BLaER1 treated with 17β-estradiol and CSF1 and Interleukin-3, amounts not matched to agents 10 nM and 100 nM (cell line): ENCODE measurements around the gene AGAP1.
"Not testable (repeated sequence)": the region's sequence is repeated elsewhere in the genome, so short reads cannot be mapped to it uniquely, and the experiment has no call there.

ENCODE experiments used
- H3K27ac ChIP-seq, 11 experiments: shearing (Covaris generic); formaldehyde crosslinking; 2 replicates each; pipeline ENCODE4 v1.8.1; 2022
- H3K27me3 ChIP-seq, 11 experiments: shearing (Covaris generic); formaldehyde crosslinking; 2 replicates each; pipeline ENCODE4 v1.8.1; 2022
- H3K36me3 ChIP-seq, 11 experiments: shearing (Covaris generic); formaldehyde crosslinking; 2 replicates each; pipeline ENCODE4 v1.8.1; 2022
- H3K4me1 ChIP-seq, 10 experiments: shearing (Covaris generic); formaldehyde crosslinking; 2 replicates each; pipeline ENCODE4 v1.8.1; 2022
- H3K4me2 ChIP-seq, 11 experiments: shearing (Covaris generic); formaldehyde crosslinking; 2 replicates each; pipeline ENCODE4 v1.8.1; 2022
- H3K4me3 ChIP-seq, 10 experiments: shearing (Covaris generic); formaldehyde crosslinking; 2 replicates each; pipeline ENCODE4 v1.8.1; 2022
- H3K9ac ChIP-seq, 11 experiments: shearing (Covaris generic); formaldehyde crosslinking; 2 replicates each; pipeline ENCODE4 v1.8.1; 2022
- H3K9me3 ChIP-seq, 11 experiments: shearing (Covaris generic); formaldehyde crosslinking; replicated peaks in 1 of 11; 2 replicates each; pipeline ENCODE4 v1.8.1; 2022
- H4K20me1 ChIP-seq, 11 experiments: shearing (Covaris generic); formaldehyde crosslinking; 2 replicates each; pipeline ENCODE4 v1.8.1; 2022
- Cebpa-rat ChIP-seq, 11 experiments: shearing (Covaris generic); IDR thresholded peaks; 2 replicates each; pipeline ENCODE4 v1.8.1; 2022

Gene AGAP1

DNA sequence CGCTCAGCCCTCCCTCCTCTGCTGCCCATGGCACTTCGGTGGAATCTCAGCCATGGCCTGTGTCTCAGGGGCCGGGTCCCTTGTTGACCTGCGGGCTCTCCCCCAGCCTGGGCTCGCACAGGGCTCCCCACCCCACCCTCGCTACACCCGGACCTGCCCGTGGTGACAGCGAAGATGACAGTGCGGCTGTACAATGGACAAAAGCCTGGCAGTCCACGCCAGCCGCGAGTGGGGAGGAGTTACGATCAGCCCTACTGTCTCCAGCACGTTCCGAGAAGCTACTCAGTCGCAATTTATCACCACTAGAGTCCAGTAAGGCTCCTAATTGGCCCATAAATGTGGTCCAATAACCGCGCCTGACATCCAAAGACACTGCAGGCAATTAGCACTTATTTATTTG, 642.7 kb downstream of the AGAP1 start:
- no peaks in the 10 kb centered on the region for H3K27me3 ChIP-seq
- no peaks in the 10 kb centered on the region for H4K20me1 ChIP-seq
- peaks cover 0 to 19% (median 4%) of the 10 kb centered on the region in 11 experiments; a peak in 7 of 22 replicates for H3K36me3 ChIP-seq
- peaks cover 0 to 5% (median 0%) of the 10 kb centered on the region in 11 experiments; a peak in 2 of 22 replicates for H3K9me3 ChIP-seq
- no peak for TF ChIP-seq Cebpa-rat (IDR thresholded peaks at IDR 0.05)
- no peak overlapping the region for H3K4me3 ChIP-seq
- H3K4me2 ChIP-seq, result no peak overlapping the region
- H3K9ac ChIP-seq, result no peak overlapping the region
- H3K4me1 ChIP-seq, result peaks cover 0 to 8% (median 0%) of the 10 kb centered on the region in 10 experiments; a peak in 1 of 20 replicates
- H3K27ac ChIP-seq, result no peak overlapping the region

DNA sequence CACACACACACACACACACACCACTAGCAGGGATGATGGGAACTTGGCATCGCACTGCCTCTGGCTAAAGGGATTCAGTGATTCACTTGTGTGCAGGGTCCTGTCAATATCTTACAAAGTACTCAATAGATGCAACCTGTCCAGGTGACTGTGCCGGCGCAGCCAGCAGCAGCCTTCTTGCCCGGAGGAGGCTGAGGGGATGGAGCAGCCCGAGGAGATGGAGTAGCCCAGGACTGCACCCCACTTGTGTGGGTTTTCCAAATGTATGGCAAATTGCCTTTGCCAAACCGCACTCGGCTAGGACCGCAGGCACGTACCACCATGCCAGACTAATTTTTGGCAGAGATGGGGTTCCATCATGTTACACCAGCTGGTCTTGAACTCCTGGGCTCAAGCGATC, 643.2 kb downstream of the AGAP1 start:
- no peak for TF ChIP-seq Cebpa-rat (IDR thresholded peaks at IDR 0.05)
- Histone ChIP-seq H3K4me1 (peaks cover 0 to 8% (median 0%) of the 10 kb centered on the region in 10 experiments; a peak in 1 of 20 replicates), H4K20me1 (no peaks in the 10 kb centered on the region), H3K27me3 (no peaks in the 10 kb centered on the region), H3K4me2 (no peak overlapping the region), H3K9ac (no peak overlapping the region), H3K9me3 (peaks cover 0 to 7% (median 0%) of the 10 kb centered on the region in 11 experiments; a peak in 2 of 22 replicates), H3K4me3 (no peak overlapping the region), H3K27ac (no peak overlapping the region), H3K36me3 (peaks cover 0 to 14% (median 2%) of the 10 kb centered on the region in 11 experiments; a peak in 6 of 22 replicates)

DNA sequence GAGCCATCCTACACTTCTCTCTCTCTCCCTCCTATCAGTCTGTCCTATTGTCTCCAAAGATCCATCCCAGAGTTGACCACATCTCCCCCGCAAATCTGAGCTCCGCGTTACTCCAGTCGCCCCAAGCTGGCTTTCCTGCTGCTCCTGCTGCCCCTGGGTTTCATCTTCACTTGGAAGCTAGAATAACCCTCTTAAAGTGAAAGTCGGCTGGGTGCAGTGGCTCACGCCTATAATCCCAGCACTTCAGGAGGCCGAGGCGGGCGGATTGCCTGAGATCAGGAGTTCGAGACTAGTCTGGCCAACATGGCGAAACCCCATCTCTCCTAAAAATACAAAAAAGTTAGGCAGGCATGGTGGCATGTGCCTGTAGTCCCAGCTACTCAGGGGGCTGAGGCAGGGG, 647.8 kb downstream of the AGAP1 start:
- 0 out of 22 replicates have a peak overlapping the region, but pooled peaks of 1 of the 11 experiments have one; percentile 5 for H3K4me2 ChIP-seq
- not testable (repeated sequence) for H3K9me3 ChIP-seq, H4K20me1 ChIP-seq, H3K27ac ChIP-seq, H3K4me1 ChIP-seq, H3K9ac ChIP-seq, H3K27me3 ChIP-seq, H3K36me3 ChIP-seq, H3K4me3 ChIP-seq

DNA sequence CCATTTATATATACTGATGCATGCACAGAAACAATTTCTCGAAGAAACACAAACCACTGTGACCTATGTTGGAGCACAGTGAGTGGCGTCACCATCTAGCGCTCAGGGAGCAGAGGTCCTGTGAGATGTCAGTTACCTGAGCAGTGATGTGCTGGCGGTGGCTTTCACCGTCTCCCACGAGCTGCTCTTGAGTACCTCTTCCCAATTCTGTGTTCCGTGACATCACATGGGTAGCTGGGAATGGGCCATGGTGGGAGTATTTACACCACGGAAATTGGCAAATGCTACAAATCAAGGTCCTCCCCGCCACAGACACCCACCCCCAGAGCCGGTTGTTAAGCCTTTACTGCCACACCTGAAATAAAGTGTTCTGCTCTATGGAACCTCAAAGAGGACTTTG, 650.0 kb downstream of the AGAP1 start:
- Histone ChIP-seq H3K27me3 (no peaks in the 10 kb centered on the region), H3K4me3 (no peak overlapping the region), H3K9ac (no peak overlapping the region), H4K20me1 (no peaks in the 10 kb centered on the region), H3K9me3 (peaks cover 0 to 7% (median 0%) of the 10 kb centered on the region in 11 experiments; a peak in 2 of 22 replicates), H3K36me3 (no peaks in the 10 kb centered on the region), H3K4me1 (peaks cover 0 to 10% (median 7%) of the 10 kb centered on the region in 10 experiments; a peak in 14 of 20 replicates), H3K27ac (no peak overlapping the region), H3K4me2 (no peak overlapping the region)
- TF ChIP-seq Cebpa-rat (IDR thresholded peaks at IDR 0.05), result no peak

DNA sequence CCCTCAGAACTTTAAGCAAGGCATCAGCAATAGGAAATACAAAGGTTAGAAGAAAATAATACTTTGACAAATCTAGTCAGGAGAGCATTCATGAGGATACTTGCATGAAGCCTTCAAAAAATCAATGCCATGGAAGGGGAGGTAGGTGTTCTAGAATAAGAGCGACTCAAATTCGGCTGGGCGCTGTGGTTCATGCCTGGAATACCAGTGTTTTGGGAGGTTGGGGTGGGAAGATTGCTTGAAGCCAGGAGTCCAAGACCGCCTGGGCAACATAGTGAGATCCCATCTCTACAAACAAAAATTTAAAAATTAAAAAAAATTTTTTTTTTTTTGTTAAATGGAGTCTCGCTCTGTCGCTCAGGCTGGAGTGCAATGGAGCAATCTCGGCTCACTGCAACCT, 652.6 kb downstream of the AGAP1 start:
- no peak overlapping the region for H3K27ac ChIP-seq
- no peak overlapping the region for H3K4me2 ChIP-seq
- peaks cover 6 to 16% (median 12%) of the 10 kb centered on the region in 11 experiments; a peak in 20 of 22 replicates for H3K9me3 ChIP-seq
- H3K36me3 ChIP-seq, result no peaks in the 10 kb centered on the region
- no peak overlapping the region for H3K4me3 ChIP-seq
- no peak for TF ChIP-seq Cebpa-rat (IDR thresholded peaks at IDR 0.05)
- no peaks in the 10 kb centered on the region for H3K27me3 ChIP-seq
- H3K4me1 ChIP-seq, result peaks cover 0 to 10% (median 7%) of the 10 kb centered on the region in 10 experiments; a peak in 14 of 20 replicates
- H3K9ac ChIP-seq, result no peak overlapping the region
- no peaks in the 10 kb centered on the region for H4K20me1 ChIP-seq

DNA sequence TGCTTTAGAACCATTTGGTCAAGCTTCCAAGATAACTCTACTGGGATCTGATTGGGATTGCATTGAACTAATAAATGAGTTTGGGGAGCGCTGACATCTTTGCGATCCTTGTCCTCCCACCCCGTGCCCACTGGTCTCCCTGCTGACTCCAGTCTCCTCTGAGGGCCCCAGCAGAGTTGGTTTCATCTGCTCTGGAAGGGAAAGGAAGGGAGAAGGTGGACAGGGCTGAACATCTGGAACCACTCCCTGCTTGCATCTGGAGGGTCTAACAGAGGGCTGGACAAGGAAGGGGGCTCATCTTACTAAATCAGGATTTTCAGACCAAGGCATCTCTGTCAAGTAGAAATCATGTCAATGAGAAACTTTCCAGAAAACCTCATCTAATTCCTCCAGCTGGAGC, 661.6 kb downstream of the AGAP1 start:
- no peaks in the 10 kb centered on the region for H3K4me1 ChIP-seq
- H3K27ac ChIP-seq, result no peak overlapping the region
- peaks cover 0 to 20% (median 0%) of the 10 kb centered on the region in 11 experiments; a peak in 4 of 22 replicates for H4K20me1 ChIP-seq
- no peaks in the 10 kb centered on the region for H3K36me3 ChIP-seq
- TF ChIP-seq Cebpa-rat (IDR thresholded peaks at IDR 0.05), result no peak
- peaks cover 30 to 48% (median 41%) of the 10 kb centered on the region in 11 experiments for H3K27me3 ChIP-seq
- H3K4me2 ChIP-seq, result no peak overlapping the region
- H3K9ac ChIP-seq, result no peak overlapping the region
- peaks cover 23 to 39% (median 36%) of the 10 kb centered on the region in 11 experiments for H3K9me3 ChIP-seq
- no peak overlapping the region for H3K4me3 ChIP-seq

DNA sequence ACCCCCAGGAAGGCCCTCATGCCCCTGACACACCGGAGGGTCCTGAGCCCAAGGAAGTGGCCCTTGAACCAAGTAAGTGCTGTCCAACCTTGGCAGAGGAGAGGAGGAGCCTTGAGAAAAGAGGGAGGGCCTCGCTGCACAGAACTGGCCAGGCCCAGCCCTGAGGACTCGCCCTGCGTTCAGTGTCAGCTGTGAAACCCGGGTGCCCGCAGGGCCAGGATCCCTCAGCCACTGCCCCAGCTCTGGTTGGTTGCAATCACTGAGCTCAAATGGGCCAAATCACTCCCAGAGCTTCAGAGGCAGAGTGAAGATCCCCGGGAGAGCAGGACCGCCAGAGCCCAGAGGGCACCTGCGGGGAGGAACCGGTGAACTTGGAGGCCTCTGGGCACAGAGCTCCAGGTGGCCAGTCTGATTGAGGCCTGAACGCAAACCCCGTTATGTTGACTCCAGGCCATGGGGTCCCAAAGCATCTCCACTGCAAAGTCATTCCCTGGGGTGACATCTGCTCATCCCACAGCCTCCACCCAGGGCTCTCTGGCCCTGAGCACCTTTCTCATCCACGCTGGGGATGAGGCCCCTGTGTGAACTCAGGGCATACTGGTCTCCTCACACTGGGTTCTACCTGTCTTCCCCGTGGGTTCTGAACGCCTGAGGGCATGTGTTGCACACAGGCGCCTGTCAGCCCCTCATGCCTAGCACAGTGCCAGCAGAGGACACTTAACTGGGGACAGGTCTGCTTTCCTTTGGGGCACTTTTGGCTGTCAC, 662.4 kb downstream of the AGAP1 start:
- H3K27me3 ChIP-seq, result peaks cover 39 to 57% (median 50%) of the 10 kb centered on the region in 11 experiments

DNA sequence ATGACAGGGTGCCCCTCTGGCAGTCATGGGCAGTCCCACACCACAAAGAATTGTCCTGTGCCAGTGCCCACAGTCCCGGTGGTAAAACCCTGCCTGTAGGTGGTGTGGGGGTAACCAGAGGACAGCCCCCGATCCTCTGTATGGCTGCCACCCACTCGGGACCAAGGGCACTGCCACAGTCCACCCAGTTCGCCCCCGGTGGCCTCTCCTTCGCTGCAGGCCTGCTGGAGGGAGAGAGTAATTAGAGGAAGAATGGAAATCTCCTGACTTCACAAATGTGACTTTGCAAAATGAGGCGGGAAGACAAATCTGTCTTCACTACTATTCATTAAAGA, 663.0 kb downstream of the AGAP1 start:
- Histone ChIP-seq H3K9ac (no peak overlapping the region), H3K4me1 (peaks cover 0 to 4% (median under 1%) of the 10 kb centered on the region in 10 experiments; a peak in 8 of 20 replicates), H3K27ac (no peak overlapping the region), H3K4me3 (no peak overlapping the region), H4K20me1 (peaks cover 0 to 34% (median 7%) of the 10 kb centered on the region in 11 experiments; a peak in 15 of 22 replicates), H3K4me2 (no peak overlapping the region), H3K9me3 (peaks cover 16 to 26% (median 22%) of the 10 kb centered on the region in 11 experiments), H3K27me3 (peaks cover 45 to 62% (median 55%) of the 10 kb centered on the region in 11 experiments), H3K36me3 (no peaks in the 10 kb centered on the region)
- TF ChIP-seq Cebpa-rat (IDR thresholded peaks at IDR 0.05), result no peak

More for the DNA sequence above, 662.4 kb downstream of the AGAP1 start:
- Histone ChIP-seq H3K4me3 (no peak overlapping the region), H3K27ac (no peak overlapping the region), H3K4me2 (no peak overlapping the region), H3K36me3 (no peaks in the 10 kb centered on the region), H3K4me1 (no peaks in the 10 kb centered on the region), H3K9me3 (peaks cover 19 to 32% (median 27%) of the 10 kb centered on the region in 11 experiments), H4K20me1 (peaks cover 0 to 29% (median 1%) of the 10 kb centered on the region in 11 experiments; a peak in 10 of 22 replicates), H3K9ac (no peak overlapping the region)
- TF ChIP-seq Cebpa-rat (IDR thresholded peaks at IDR 0.05), result no peak

DNA sequence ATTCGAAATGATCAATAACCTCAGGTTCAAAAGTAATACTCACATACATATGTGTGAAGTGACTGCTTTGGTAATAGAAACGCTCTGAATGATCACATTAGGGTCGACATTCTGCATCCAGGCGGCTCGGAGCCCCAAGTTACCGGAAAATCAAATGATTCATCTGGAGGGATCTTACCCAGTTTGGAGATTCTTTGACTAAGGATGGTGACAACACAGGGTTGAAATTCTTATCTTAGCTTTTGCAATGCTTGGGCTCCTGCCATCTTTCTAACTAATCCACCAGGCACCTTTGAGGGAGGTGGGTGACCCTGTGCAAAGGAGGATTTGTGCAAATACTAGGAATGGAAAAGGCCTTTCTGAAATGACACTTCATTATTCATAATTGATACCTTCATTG, 663.5 kb downstream of the AGAP1 start:
- Histone ChIP-seq H3K4me2 (no peak overlapping the region), H3K9me3 (peaks cover 10 to 21% (median 16%) of the 10 kb centered on the region in 11 experiments), H3K36me3 (no peaks in the 10 kb centered on the region), H3K27ac (no peak overlapping the region), H3K4me3 (no peak overlapping the region), H3K4me1 (peaks cover 0 to 10% (median 3%) of the 10 kb centered on the region in 10 experiments; a peak in 9 of 20 replicates), H4K20me1 (peaks cover 0 to 39% (median 12%) of the 10 kb centered on the region in 11 experiments; a peak in 16 of 22 replicates), H3K9ac (no peak overlapping the region), H3K27me3 (peaks cover 50 to 68% (median 61%) of the 10 kb centered on the region in 11 experiments)
- no peak for TF ChIP-seq Cebpa-rat (IDR thresholded peaks at IDR 0.05)
